Breast epithelium (tissue), 4 donors: Measurements from ENCODE around the gene CST9L. TPM values are rescaled to one million over a fixed set of nuclear protein-coding genes. Genes with fewer than 3 reads are reported as not detected.

Source experiments
- DNase-seq, 2 donors: peaks; one replicate each; pipeline ENCODE4 v3.0.0-alpha.2; 2019; ENCODE audit warnings: low spot score in 2 of 2
- H3K27ac ChIP-seq, 2 donors: fragments of 200-600 bp; sonication (generic) in 1 of 2; one replicate each; pipeline ENCODE4 v1.5.1; 2016 to 2019; ENCODE audit warnings: mild to moderate bottlenecking in 1 of 2
- H3K27me3 ChIP-seq, 2 donors: fragments of 200-600 bp; sonication (generic) in 1 of 2; one replicate each; pipeline versions ENCODE4 v1.5.1 to v1.6.0; 2017 to 2019; ENCODE audit warnings: control low read depth in 1 of 2, mild to moderate bottlenecking in 1 of 2
- H3K36me3 ChIP-seq: fragments of 200-600 bp; one replicate; pipeline ENCODE4 v1.5.1; 2019
- H3K4me1 ChIP-seq, 2 donors: fragments of 200-600 bp; sonication (generic); one replicate each; pipeline ENCODE4 v1.5.1; 2016 to 2019; ENCODE audit warnings: control low read depth in 1 of 2
- H3K4me3 ChIP-seq, 3 donors: fragments of 200-600 bp; sonication (generic); 1 replicate in 2 of 3; 2 replicates in 1 of 3; pipeline ENCODE4 v1.5.1; 2016 to 2019; ENCODE audit warnings: mild to moderate bottlenecking in 3 of 3, moderate library complexity in 2 of 3
- H3K9me3 ChIP-seq, 2 donors: fragments of 200-600 bp; sonication (generic) in 1 of 2; one replicate each; pipeline ENCODE4 v1.5.1; 2016 to 2019; ENCODE audit warnings: control low read depth in 1 of 2
- CTCF ChIP-seq, 3 donors: fragments of 450-650 bp; IDR thresholded peaks; one replicate each; pipeline ENCODE4 v1.5.1; 2016 to 2017; ENCODE audit warnings: antibody characterized with exemption in 3 of 3, mild to moderate bottlenecking in 3 of 3, moderate library complexity in 3 of 3
- POLR2A ChIP-seq: fragments of 450-650 bp; IDR thresholded peaks from one replicate; pipeline ENCODE4 v1.6.1; 2016; ENCODE audit warnings: antibody characterized with exemption, mild to moderate bottlenecking, moderate library complexity
- POLR2AphosphoS5 ChIP-seq, 3 donors: sonication (generic); formaldehyde crosslinking; IDR thresholded peaks; one replicate each; pipeline ENCODE4 v1.6.1; 2017; ENCODE audit warnings: antibody characterized with exemption in 3 of 3
- intact Hi-C: fragments of 100-400 bp; cut with DNase I; formaldehyde crosslinking; loops from one replicate; pipeline ENCODE4 v1.15.1; 2023; ENCODE audit warnings: low total_unique reads
- total RNA-seq, 3 donors: library from RNA; depleted of rRNA; stranded (reverse); fragments of >200 nt; gene quantifications; one replicate each; pipeline ENCODE4 v1.1.0, GENCODE V29; 2016

CST9L gene
- total RNA-seq, 3 donors from 2014 or later, result not detected

- Histone ChIP-seq H3K36me3 (no peaks in the 10 kb centered on the region), H3K9me3 (no peaks in the 10 kb centered on the region), H3K27me3 (no peaks in the 10 kb centered on the region), H3K4me1 (no peaks in the 10 kb centered on the region), H3K27ac (no peak overlapping the region), H3K4me3 (no peak overlapping the region)
- TF ChIP-seq CTCF (IDR thresholded peaks at IDR 0.05), result no peak
- TF ChIP-seq POLR2AphosphoS5 (IDR thresholded peaks at IDR 0.05), result no peak
- TF ChIP-seq POLR2A, result no peak
- intact Hi-C loops, result no loop called here
- DNase-seq, result no peak
These were observed 52.9 kb downstream of the CST9L start for GRCh38 chr20:23515250-23515939.

GRCh38 chr20:23514848-23515247 lies 53.4 kb downstream of the CST9L start:
- Histone ChIP-seq H3K27me3 (no peaks in the 10 kb centered on the region), H3K27ac (no peak overlapping the region), H3K4me3 (no peak overlapping the region), H3K36me3 (no peaks in the 10 kb centered on the region), H3K4me1 (no peaks in the 10 kb centered on the region), H3K9me3 (no peaks in the 10 kb centered on the region)
- TF ChIP-seq CTCF (IDR thresholded peaks at IDR 0.05) (no peak), POLR2A (no peak), POLR2AphosphoS5 (IDR thresholded peaks at IDR 0.05) (no peak)
- intact Hi-C loops, result no loop called here
- no peak for DNase-seq

Other genes starting within 250 kb of the CST9L start
- gene NXT1, start 217.7 kb downstream of the CST9L start, total RNA-seq, result 10 to 100 TPM; 25.9 to 42.9 (median 33.2) TPM
- 10 to 100 TPM; 19.0 to 24.3 (median 19.9) TPM for gene GZF1, start 206.3 kb downstream of the CST9L start, total RNA-seq
- 10 to 100 TPM; 10.4 to 20.1 (median 16.1) TPM for gene NAPB, start 147.0 kb downstream of the CST9L start, total RNA-seq
- gene CSTL1, start 128.8 kb downstream of the CST9L start, total RNA-seq, result not detected
- not detected for gene CST11, start 115.6 kb downstream of the CST9L start, total RNA-seq
- gene CST8, start 77.4 kb downstream of the CST9L start, total RNA-seq, result not detected
- gene CST9, start 37.4 kb upstream of the CST9L start, total RNA-seq, result 1 to 10 TPM in 1 of 3 donors, not detected in 2; 2.3 TPM
- 1,000 to 10,000 TPM in 1 of 3 donors, 100 to 1,000 TPM in 2; 498 to 1,982 (median 699) TPM for gene CST3, start 69.5 kb upstream of the CST9L start, total RNA-seq
- not detected for gene CST4, start 120.6 kb upstream of the CST9L start, total RNA-seq
- gene CST1, start 182.5 kb upstream of the CST9L start, total RNA-seq, result not detected